ENCODE results near the gene RAP1GDS1.

Gene RAP1GDS1

GRCh38 chr4:98230961-98231360 lies 30.2 kb upstream of the RAP1GDS1 start:
- no peak for DNase-seq
- TF ChIP-seq CTCF (IDR thresholded peaks at IDR 0.05; ENCODE audit: borderline replicate concordance, extremely low read depth, low read length, poor library complexity, severe bottlenecking) (no peak), EZH2 (IDR thresholded peaks at IDR 0.05; ENCODE audit: borderline replicate concordance, low read depth, low read length, severe bottlenecking) (no peak)
- Histone ChIP-seq H4K20me1 (ENCODE audit: insufficient read depth, low read length) (no peaks in the 10 kb centered on the region), H3K27ac (ENCODE audit: low read length) (no peak overlapping the region), H3K36me3 (ENCODE audit: insufficient read depth, low read length) (no peaks in the 10 kb centered on the region), H3K4me2 (ENCODE audit: insufficient read depth, low read length) (no peak overlapping the region), H3K4me3 (ENCODE audit: low read depth in 1 of 2, low read length in 2 of 2) (no peak overlapping the region), H3K4me1 (ENCODE audit: insufficient read depth, low read length) (peaks cover 20% of the 10 kb centered on the region), H3K9ac (ENCODE audit: low read depth, low read length) (no peak overlapping the region), H3K79me2 (ENCODE audit: insufficient read depth, low read length) (no peaks in the 10 kb centered on the region), H3K9me3 (ENCODE audit: insufficient read depth, low read length, severe bottlenecking) (no peaks in the 10 kb centered on the region), H2AFZ (ENCODE audit: low read depth, low read length) (no peak overlapping the region), H3K27me3 (ENCODE audit: insufficient read depth, low read length, poor library complexity) (no peaks in the 10 kb centered on the region)
- ATAC-seq (ENCODE audit: insufficient read depth, low read depth): no peak

GRCh38 chr4:98232202-98232601 lies 29.0 kb upstream of the RAP1GDS1 start:
- H3K27ac ChIP-seq (ENCODE audit: low read length): peak overlapping the region; percentile 24; the same call in 1 of the 2 replicates
- no peaks in the 10 kb centered on the region for H3K36me3 ChIP-seq (ENCODE audit: insufficient read depth, low read length)
- no peak overlapping the region; the same call in 1 of the 2 replicates for H3K9ac ChIP-seq (ENCODE audit: low read depth, low read length)
- no peak overlapping the region for H3K4me3 ChIP-seq (ENCODE audit: low read depth in 1 of 2, low read length in 2 of 2)
- H3K4me1 ChIP-seq (ENCODE audit: insufficient read depth, low read length): peaks cover 26% of the 10 kb centered on the region
- no peaks in the 10 kb centered on the region for H3K79me2 ChIP-seq (ENCODE audit: insufficient read depth, low read length)
- no peaks in the 10 kb centered on the region for H3K9me3 ChIP-seq (ENCODE audit: insufficient read depth, low read length, severe bottlenecking)
- H3K4me2 ChIP-seq (ENCODE audit: insufficient read depth, low read length): peak overlapping the region; percentile 26; the same call in 1 of the 2 replicates
- DNase-seq: peak; percentile 79
- H2AFZ ChIP-seq (ENCODE audit: low read depth, low read length): no peak overlapping the region
- H3K27me3 ChIP-seq (ENCODE audit: insufficient read depth, low read length, poor library complexity): no peaks in the 10 kb centered on the region
- peak; percentile 99 for ATAC-seq (ENCODE audit: insufficient read depth, low read depth)
- H4K20me1 ChIP-seq (ENCODE audit: insufficient read depth, low read length): no peaks in the 10 kb centered on the region
- TF ChIP-seq EZH2 (IDR thresholded peaks at IDR 0.05; ENCODE audit: borderline replicate concordance, low read depth, low read length, severe bottlenecking) (no peak), CTCF (IDR thresholded peaks at IDR 0.05; ENCODE audit: borderline replicate concordance, extremely low read depth, low read length, poor library complexity, severe bottlenecking) (no peak)

DNA sequence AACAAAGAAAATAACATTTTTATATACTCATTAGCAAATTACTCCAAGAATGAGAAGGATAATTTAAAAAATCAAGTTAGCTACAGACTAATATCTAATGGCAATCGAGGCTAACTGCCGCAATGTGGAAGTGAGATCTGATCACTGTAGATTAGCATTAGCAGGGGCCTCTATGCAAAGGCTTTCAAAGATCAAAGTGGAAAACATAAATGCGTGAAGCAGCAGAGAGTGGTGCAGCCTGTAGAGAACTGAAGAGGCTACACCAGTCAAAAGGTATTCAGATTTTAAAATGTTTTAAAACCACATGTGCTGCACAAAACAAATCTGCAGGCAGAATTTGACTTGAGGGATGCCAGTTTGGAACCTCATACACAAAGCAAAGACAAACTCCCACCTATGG lies 24.0 kb upstream of the RAP1GDS1 start:
- Histone ChIP-seq H3K9me3 (ENCODE audit: insufficient read depth, low read length, severe bottlenecking) (no peaks in the 10 kb centered on the region), H3K27me3 (ENCODE audit: insufficient read depth, low read length, poor library complexity) (no peaks in the 10 kb centered on the region), H3K4me2 (ENCODE audit: insufficient read depth, low read length) (no peak overlapping the region), H3K4me3 (ENCODE audit: low read depth in 1 of 2, low read length in 2 of 2) (no peak overlapping the region), H4K20me1 (ENCODE audit: insufficient read depth, low read length) (no peaks in the 10 kb centered on the region), H3K4me1 (ENCODE audit: insufficient read depth, low read length) (peaks cover 23% of the 10 kb centered on the region), H3K9ac (ENCODE audit: low read depth, low read length) (no peak overlapping the region), H3K27ac (ENCODE audit: low read length) (peak overlapping the region; percentile 5; the same call in 1 of the 2 replicates), H3K36me3 (ENCODE audit: insufficient read depth, low read length) (no peaks in the 10 kb centered on the region), H3K79me2 (ENCODE audit: insufficient read depth, low read length) (no peaks in the 10 kb centered on the region), H2AFZ (ENCODE audit: low read depth, low read length) (no peak overlapping the region)
- no peak for TF ChIP-seq EZH2 (IDR thresholded peaks at IDR 0.05; ENCODE audit: borderline replicate concordance, low read depth, low read length, severe bottlenecking)
- TF ChIP-seq CTCF (IDR thresholded peaks at IDR 0.05; ENCODE audit: borderline replicate concordance, extremely low read depth, low read length, poor library complexity, severe bottlenecking): no peak
- DNase-seq (peak; percentile 32), ATAC-seq (ENCODE audit: insufficient read depth, low read depth) (peak; percentile 83)

DNA sequence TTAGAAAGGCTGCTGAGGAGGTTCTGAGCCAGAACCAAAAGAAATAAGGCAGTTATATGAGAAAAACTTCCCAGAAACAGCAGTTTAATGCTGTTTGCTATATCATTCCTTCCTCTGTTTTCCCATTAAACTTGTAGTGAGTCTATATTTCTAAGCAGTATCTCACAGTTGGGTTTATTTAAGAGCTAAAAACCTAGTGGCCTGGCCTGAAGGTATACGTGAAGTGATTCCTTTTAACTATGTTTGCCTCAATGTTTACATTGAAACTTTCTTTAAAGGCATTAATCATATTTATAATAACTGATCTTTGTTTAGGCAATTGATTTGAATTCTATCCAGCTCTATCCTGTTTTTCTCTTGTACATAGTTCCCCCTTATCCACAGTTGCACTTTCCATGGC lies 19.1 kb upstream of the RAP1GDS1 start:
- no peaks in the 10 kb centered on the region for H4K20me1 ChIP-seq (ENCODE audit: insufficient read depth, low read length)

More for the DNA sequence above, 19.1 kb upstream of the RAP1GDS1 start:
- Histone ChIP-seq H2AFZ (ENCODE audit: low read depth, low read length) (no peak overlapping the region), H3K79me2 (ENCODE audit: insufficient read depth, low read length) (no peaks in the 10 kb centered on the region), H3K27ac (ENCODE audit: low read length) (no peak overlapping the region), H3K9me3 (ENCODE audit: insufficient read depth, low read length, severe bottlenecking) (no peaks in the 10 kb centered on the region), H3K9ac (ENCODE audit: low read depth, low read length) (no peak overlapping the region), H3K4me2 (ENCODE audit: insufficient read depth, low read length) (no peak overlapping the region), H3K36me3 (ENCODE audit: insufficient read depth, low read length) (no peaks in the 10 kb centered on the region), H3K4me3 (ENCODE audit: low read depth in 1 of 2, low read length in 2 of 2) (no peak overlapping the region), H3K27me3 (ENCODE audit: insufficient read depth, low read length, poor library complexity) (no peaks in the 10 kb centered on the region), H3K4me1 (ENCODE audit: insufficient read depth, low read length) (peaks cover 9% of the 10 kb centered on the region)
- DNase-seq (no peak), ATAC-seq (ENCODE audit: insufficient read depth, low read depth) (no peak)
- no peak for TF ChIP-seq EZH2 (IDR thresholded peaks at IDR 0.05; ENCODE audit: borderline replicate concordance, low read depth, low read length, severe bottlenecking)
- TF ChIP-seq CTCF (IDR thresholded peaks at IDR 0.05; ENCODE audit: borderline replicate concordance, extremely low read depth, low read length, poor library complexity, severe bottlenecking): no peak

All from DND-41 (cell line).